ENCODE data around the gene RUNX3.

DNA sequence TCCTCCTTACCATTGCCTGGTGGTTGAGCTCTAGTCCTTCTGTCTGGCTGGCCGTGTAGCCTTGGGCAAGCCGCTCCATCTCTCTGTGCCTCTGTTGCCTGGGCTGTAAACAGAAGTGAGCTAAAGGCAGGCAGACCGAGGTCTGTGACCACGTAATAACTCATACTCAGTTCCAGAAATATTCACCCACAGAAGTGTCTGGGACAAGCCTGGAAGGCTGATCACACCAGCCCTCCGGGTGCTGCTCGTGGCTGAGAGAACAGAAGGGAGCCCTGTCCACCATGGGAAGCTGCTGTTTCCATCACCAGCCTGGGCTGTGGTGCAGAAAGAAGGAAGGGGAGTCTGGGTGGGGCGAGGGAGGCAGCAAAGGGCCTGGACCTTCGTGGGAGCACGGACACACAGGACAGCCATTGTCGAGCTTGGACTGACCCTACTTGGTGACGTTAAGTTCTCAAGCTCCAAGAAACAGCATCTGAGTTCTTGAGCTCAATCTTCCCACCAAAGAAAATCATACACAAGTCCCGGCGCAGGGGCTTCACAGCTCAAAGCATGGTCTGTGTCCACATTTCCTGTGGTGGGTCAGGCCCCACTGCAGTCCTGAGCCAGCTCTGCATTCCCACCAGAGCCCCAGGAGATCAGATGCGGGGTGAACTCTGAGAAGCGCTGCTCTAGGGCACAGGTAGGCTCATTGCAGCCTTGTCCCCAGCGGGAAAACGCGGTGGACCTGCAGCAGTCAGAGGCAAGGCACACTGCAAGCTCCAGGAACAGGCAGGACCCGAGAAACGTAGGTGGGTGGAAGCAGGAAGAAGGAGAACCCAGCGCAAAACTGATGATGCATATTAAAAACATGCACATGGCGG lies 61.8 kb downstream of the RUNX3 start:
- TF ChIP-seq POLR2A (IDR thresholded peaks at IDR 0.05), result no peak
- TF ChIP-seq, protein P1, sequence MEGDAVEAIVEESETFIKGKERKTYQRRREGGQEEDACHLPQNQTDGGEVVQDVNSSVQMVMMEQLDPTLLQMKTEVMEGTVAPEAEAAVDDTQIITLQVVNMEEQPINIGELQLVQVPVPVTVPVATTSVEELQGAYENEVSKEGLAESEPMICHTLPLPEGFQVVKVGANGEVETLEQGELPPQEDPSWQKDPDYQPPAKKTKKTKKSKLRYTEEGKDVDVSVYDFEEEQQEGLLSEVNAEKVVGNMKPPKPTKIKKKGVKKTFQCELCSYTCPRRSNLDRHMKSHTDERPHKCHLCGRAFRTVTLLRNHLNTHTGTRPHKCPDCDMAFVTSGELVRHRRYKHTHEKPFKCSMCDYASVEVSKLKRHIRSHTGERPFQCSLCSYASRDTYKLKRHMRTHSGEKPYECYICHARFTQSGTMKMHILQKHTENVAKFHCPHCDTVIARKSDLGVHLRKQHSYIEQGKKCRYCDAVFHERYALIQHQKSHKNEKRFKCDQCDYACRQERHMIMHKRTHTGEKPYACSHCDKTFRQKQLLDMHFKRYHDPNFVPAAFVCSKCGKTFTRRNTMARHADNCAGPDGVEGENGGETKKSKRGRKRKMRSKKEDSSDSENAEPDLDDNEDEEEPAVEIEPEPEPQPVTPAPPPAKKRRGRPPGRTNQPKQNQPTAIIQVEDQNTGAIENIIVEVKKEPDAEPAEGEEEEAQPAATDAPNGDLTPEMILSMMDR (IDR thresholded peaks at IDR 0.05 in 8 of 11, conservative IDR thresholded peaks at IDR 0.05 in 3 of 11), result no peak
